HG03469 (cell line): Measurements from ENCODE around the gene RMDN3.

Experiments
- ATAC-seq: cut with Tn5 transposase; IDR thresholded peaks from one replicate; pipeline ENCODE4 v1.9.1; 2021; ENCODE audit warnings: mild to moderate bottlenecking, moderate library complexity, moderate number of reproducible peaks; ENCODE audit not compliant: unreplicated experiment

The RMDN3 gene

GRCh38 chr15:40750885-40751284 lies 4.2 kb downstream of the RMDN3 start:
- no peak for ATAC-seq

GRCh38 chr15:40749151-40749630 lies 5.9 kb downstream of the RMDN3 start:
- ATAC-seq, result no peak

DNA sequence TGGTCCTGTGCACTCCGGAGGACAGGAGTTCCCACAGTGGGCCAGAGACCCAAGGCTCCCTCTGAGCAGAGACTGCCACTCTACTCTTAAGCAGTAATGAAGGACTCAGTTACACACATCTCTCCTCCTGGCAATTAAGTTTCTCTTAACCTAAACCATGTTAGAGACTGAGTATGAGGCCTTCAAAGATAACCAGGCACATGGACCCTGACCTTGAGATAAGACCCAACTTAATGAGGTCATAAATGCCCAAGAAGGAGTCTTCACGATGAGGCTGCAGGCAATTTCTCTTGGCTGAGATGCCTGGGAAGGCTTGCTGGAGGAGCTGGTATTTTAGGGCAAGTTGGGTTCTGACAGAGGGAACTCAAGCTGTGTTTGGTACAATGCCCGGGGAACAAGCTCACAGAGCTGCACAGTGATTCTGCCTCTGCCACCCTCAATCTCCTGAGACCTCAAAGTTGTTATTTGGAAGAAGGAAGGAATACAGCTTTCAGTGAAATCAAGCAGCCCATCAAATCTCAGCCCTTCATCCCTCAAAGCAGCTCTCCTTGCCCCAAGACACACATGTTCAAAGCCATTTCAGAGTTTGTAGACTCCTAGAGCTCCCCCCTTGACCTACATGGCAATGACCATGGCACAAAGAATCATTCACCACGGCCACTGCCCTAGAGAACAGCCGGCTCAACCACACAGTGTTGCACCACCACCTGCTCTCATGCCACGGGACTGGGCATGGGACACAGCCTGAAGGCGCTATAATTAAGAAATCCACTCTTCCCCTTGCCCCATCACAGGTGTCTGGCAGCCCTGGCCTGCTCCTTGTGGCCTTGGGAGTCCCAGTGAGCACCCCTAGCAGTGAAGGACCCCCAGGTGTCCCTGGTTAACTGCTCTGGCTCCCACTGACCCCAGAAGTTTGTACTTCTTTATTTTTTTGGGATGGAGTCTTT lies 7.1 kb downstream of the RMDN3 start:
- no peak for ATAC-seq

- ATAC-seq, result no peak
Measured at GRCh38 chr15:40746916-40747418, 8.1 kb downstream of the RMDN3 start.

DNA sequence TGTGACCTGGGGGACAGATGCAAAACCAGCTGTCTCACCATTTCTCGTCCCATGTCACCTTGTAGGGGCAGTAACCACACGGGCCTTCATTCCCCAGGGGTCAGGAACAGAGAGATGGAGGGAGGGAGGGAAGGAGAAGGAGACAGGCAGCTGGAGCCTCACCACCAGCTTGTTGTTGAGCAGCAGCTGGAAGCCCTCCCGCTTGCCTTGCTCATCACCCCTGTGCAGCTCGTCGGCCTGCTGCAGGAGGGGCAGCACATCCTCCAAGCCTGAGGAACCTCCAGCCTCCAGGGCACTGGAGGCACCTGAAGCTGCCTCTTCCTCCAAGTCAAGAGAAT lies 10.3 kb downstream of the RMDN3 start:
- no peak for ATAC-seq

- no peak for ATAC-seq
Measured at GRCh38 chr15:40743921-40744814, 10.9 kb downstream of the RMDN3 start.

- no peak for ATAC-seq
Measured at GRCh38 chr15:40743485-40743901, 11.6 kb downstream of the RMDN3 start.

DNA sequence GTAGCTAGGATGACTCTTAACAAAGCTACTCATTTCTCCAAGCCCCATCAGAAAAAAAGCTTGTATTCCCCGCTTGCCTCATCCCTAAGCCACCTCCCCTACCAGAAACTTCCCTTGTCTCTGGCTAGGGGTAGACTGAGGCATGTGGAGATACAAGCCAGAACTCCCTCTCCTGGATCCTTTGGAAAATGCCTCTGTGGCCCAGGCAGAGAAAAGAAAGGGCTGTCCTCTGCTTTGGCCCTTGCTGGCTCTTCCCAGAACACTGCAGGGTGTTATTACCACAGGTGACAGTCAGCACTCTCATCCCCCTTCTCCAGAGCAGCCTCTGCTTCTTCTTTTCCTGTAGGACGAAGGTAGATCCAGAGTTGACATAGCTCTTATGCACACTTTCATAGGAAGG lies 15.2 kb downstream of the RMDN3 start:
- ATAC-seq, result no peak

DNA sequence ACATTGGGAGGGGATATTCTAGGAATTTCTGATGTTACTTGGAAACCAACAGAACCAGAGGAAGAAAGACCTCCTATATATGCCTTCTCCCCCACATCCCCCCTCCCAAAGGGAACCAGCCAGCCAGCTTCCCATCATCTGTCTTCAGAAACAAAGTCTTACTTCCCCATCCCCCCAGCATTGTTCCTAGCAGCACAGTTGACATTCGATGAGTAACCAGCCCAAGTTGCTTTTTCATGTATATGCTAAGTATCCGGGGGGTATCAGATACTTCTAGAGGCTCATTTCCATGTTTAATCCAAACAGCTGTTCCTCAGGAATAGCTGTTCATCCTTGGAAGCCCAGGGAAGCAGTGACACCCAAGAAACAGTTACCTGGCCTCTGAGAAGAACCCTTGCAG lies 16.0 kb downstream of the RMDN3 start:
- no peak for ATAC-seq

GRCh38 chr15:40737048-40737447 lies 18.0 kb downstream of the RMDN3 start:
- no peak for ATAC-seq

DNA sequence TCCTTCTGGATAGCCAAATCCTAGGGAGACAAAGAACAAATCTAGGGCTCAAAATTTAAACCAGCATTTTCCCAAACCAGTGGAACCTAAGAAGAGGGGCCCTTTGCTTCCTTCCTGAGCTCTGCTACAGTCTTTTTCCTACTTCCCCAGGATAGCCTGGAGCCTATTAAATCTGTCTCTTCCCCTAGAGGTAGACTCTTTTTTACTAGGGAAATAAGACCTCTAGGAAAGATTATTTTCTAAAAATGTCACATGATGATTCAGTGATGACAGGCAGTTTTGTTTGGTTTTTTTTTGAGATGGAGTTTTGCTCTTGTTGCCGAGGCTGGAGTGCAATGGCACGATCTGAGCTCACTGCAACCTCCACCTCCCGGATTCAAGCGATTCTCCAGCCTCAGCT lies 18.5 kb downstream of the RMDN3 start:
- no peak for ATAC-seq

DNA sequence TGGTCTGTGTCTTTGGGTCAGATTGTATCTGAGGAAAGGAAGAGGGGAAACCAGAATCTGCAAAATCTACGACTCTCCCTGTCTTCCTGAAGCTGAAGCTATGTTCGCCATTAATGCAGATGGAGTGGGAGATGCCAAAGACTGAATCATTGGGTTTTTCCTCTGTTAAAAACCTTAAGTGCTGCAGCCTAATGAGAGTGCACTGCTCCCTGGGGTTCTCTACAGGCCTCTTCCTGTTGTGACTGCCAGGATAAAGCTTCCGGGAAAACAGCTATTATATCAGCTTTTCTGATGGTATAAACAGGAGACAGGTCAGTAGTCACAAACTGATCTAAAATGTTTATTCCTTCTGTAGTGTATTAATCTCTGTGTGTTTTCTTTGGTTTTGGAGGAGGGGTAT lies 24.0 kb downstream of the RMDN3 start:
- ATAC-seq, result no peak

DNA sequence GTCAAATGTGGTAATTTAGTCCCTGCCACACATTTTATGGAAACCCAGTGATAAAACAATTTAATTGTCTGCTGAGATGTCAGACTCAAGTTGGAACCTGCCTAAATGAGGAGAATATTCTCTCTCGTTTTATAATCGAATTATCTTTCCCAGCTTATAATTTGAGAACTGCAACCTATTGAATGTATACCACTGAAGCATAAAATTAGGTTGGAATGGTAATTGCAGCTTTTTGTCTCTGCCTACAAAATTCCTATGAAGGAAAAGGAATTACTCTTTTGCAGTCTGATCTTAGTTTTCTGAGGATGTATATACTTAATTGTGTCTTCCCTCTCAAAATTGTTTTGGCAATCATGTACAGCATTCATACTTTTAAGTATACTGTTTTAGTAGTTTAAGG lies 31.1 kb downstream of the RMDN3 start:
- no peak for ATAC-seq

DNA sequence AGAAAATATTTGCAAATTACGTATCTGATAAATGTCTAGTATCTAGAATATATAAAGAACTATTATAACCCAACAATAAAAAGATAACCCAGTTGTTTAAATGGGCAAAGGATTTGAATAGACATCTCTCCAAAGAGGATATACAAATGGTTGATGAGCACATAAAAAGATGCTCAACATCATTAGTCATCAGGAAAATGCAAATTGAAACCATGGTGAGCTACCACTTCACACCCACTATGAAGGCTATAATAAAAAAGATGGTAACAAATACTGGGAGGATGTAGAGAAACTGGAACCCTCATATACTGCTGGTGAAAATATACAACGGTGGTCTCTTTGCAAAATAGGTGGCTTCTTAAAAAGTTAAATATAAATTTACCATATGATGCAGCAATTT lies 32.1 kb downstream of the RMDN3 start:
- no peak for ATAC-seq

DNA sequence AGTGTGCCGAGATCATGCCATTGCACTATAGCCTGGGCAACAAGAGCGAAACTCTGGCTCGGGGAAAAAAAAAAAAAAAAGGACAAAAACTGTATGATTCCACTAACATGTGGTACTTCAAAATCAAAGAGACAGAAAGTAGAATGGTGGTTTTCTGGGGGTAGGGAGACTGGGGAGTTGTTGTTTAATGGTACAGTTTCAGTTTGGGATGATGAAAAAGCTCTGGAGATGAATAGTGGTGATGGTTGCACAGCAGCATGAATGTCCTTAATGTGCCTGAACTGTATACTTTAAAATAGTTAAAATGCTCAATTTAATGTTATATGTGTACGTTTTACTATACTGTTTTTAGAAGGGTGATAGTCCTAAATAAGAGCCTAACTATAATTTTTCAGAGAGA lies 32.7 kb downstream of the RMDN3 start:
- no peak for ATAC-seq

DNA sequence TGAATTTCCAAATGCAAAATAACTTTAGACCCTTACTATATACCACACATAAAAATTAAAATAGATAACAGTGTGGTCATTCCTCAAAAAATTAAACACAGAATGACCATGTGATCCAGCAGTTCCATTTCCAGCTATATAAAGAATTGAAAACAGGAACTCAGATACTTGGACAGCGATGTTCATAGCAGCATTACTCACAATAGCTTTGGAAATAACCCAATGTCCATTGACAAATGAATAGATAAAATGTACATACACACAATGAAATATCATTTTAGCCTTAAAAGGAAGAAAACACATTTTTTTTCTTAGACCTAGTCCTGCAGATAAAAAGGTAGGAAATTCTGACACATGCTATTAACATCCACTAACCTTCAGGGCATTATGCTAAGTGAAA lies 33.4 kb downstream of the RMDN3 start:
- no peak for ATAC-seq

DNA sequence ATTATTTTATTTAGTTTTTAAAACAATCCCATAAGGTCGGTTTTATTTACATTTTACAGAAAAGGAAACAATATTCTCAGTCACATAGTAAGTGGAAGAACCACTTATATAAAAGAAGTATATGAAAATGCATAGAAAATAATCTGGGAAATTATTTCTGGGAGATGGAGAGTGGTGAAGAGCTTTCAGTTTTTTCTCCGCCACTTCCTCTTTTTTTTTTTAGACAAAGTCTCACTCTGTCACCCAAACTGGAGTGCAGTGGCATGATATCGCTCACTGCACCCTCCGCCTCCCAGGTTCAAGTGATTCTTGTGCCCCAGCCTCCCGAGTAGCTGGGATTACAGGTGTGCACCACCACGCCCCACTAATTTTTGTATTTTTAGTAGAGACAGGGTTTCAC lies 38.9 kb downstream of the RMDN3 start:
- no peak for ATAC-seq

GRCh38 chr15:40714144-40714543 lies 40.9 kb downstream of the RMDN3 start:
- ATAC-seq, result no peak

- ATAC-seq, result no peak
Measured at GRCh38 chr15:40706121-40706520, 48.9 kb downstream of the RMDN3 start.

- ATAC-seq, result no peak
Measured at GRCh38 chr15:40702077-40702476, 53.0 kb downstream of the RMDN3 start.

GRCh38 chr15:40697916-40698315 lies 57.1 kb downstream of the RMDN3 start:
- no peak for ATAC-seq

DNA sequence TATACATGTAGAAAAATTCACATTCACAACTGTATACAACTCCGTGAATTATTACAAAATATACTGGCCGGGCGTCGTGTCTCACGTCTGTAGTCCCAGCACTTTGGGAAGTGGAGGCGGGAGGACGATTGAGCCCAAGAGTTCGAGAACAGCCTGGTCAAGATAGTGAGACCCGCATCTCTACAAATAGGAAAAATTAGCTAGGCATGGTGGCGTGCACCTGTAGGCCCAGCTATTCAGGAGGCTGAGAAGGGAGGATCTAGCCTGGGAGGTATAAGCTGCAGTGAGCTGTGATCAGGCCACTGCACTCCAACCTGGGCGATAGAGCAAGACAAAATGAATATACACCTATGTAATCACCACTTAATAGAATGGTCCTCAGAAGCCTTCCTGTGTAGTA lies 58.8 kb downstream of the RMDN3 start:
- ATAC-seq, result no peak
